Testis (tissue), 2 donors: ENCODE results near the gene USP47.

Experiments
- CTCF ChIP-seq, 3 experiments: fragments of 450-650 bp in 2 of 3; fragments of 200-600 bp in 1 of 3; sonication (generic) in 1 of 3; IDR thresholded peaks; one replicate each; pipeline ENCODE4 v1.5.1; 2016 to 2019; ENCODE audit warnings: antibody characterized with exemption in 3 of 3, mild to moderate bottlenecking in 2 of 3, moderate library complexity in 1 of 3
- POLR2A ChIP-seq: fragments of 450-650 bp; IDR thresholded peaks from one replicate; pipeline ENCODE4 v1.6.1; 2017; ENCODE audit warnings: antibody characterized with exemption, mild to moderate bottlenecking, moderate library complexity

- TF ChIP-seq CTCF (IDR thresholded peaks at IDR 0.05) (no peak), POLR2A (no peak)
These were observed 106.1 kb downstream of the USP47 start for GRCh38 chr11:11947825-11948224.
